Adrenal gland (tissue), 12 donors: ENCODE data around the gene CHST14. TPM values are rescaled to one million over a fixed set of nuclear protein-coding genes. Genes with fewer than 3 reads are reported as not detected.
A peak's percentile ranks its signal among the peaks of the same experiment; 100 is the strongest.

Experiments used
- DNase-seq, 7 donors: peaks; one replicate each; pipeline ENCODE4 v3.0.0-alpha.2; 2019 to 2020
- H3K27ac ChIP-seq, 5 donors: fragments of 200-600 bp; sonication (generic) in 4 of 5; 1 replicate in 3 of 5; 2 replicates in 2 of 5; pipeline versions ENCODE4 v1.5.1 to v1.8.0; 2016 to 2020; ENCODE audit warnings: mild to moderate bottlenecking in 1 of 5
- H3K27me3 ChIP-seq: fragments of 200-600 bp; 2 replicates; pipeline ENCODE4 v1.8.0; 2021
- H3K36me3 ChIP-seq, 2 donors: fragments of 200-600 bp; replicated peaks in 1 of 2; 1 replicate in 1 of 2; 2 replicates in 1 of 2; pipeline versions ENCODE4 v1.5.1 to v1.8.0; 2018 to 2022
- H3K4me1 ChIP-seq, 2 donors: fragments of 200-600 bp; replicated peaks in 1 of 2; 1 replicate in 1 of 2; 2 replicates in 1 of 2; pipeline versions ENCODE4 v1.5.1 to v1.8.0; 2018 to 2021
- H3K4me3 ChIP-seq, 4 donors: fragments of 200-600 bp; sonication (generic) in 3 of 4; one replicate each; pipeline ENCODE4 v1.5.1; 2016 to 2018
- H3K9me3 ChIP-seq, 3 donors: fragments of 200-600 bp; sonication (generic) in 1 of 3; replicated peaks in 1 of 3; 1 replicate in 2 of 3; 2 replicates in 1 of 3; pipeline versions ENCODE4 v1.5.1 to v1.8.0; 2016 to 2021
- CTCF ChIP-seq, 6 experiments: fragments of 450-650 bp in 4 of 6; fragments of 200-600 bp in 2 of 6; sonication (generic) in 1 of 6; IDR thresholded peaks; 1 replicate in 5 of 6; 2 replicates in 1 of 6; pipeline versions ENCODE4 v1.5.1 to v1.8.0; 2016 to 2021; ENCODE audit warnings: antibody characterized with exemption in 6 of 6, mild to moderate bottlenecking in 2 of 6, moderate library complexity in 1 of 6
- POLR2A ChIP-seq, 2 donors: fragments of 450-650 bp; IDR thresholded peaks; one replicate each; pipeline ENCODE4 v1.6.1; 2017; ENCODE audit warnings: antibody characterized with exemption in 2 of 2, mild to moderate bottlenecking in 2 of 2, moderate library complexity in 1 of 2
- WGBS, 4 donors: extraction: QIAGEN DNeasy Blood & Tissue Kit in 2 of 4; methylation state at CpG; one replicate each; pipeline versions ENCODE4 v1.1.5 to v1.1.7; 2013 to 2017; 5-methylcytosine and 5-hydroxymethylcytosine counted together
- intact Hi-C, 2 donors: fragments of 100-400 bp; cut with DNase I; formaldehyde crosslinking; loops; one replicate each; pipeline versions ENCODE4 v1.14.1 to v1.15.0; 2022 to 2023
- polyA plus RNA-seq, 3 donors: library from polyadenylated mRNA; stranded (reverse); fragments of 200-250 nt in 2 of 3; fragments of 350-450 nt in 1 of 3; fragmentation: Illumina TruSeq in 1 of 3; extraction: RNeasy Lipid Tissue Mini Kit (QIAGEN cat#74804) in 1 of 3; gene quantifications; one replicate each; pipeline ENCODE4 v1.2.3, GENCODE V29; 2013 to 2014
- total RNA-seq, 9 donors: library from RNA; depleted of rRNA in 4 of 9; stranded (reverse); fragments of >200 nt in 4 of 9; fragments of 120-200 nt in 1 of 9; fragmentation: NEBNext Ultra II Directional in 1 of 9; extraction: Animal tissue kit (Norgen Biotek cat#: 25700) in 1 of 9; gene quantifications; one replicate each; pipeline versions ENCODE4 v1.1.0 to v1.2.4, GENCODE V29; 2013 to 2023
- donor health status: healthy with polysubstance abuse.
- donor health status: Bipolar disorder and iron deficiency.
- donor health status: DM: yes; HTN: yes; CAD: no.
- donor health status: DM: no; HTN: no; CAD: no.
- donor health status: DM: no; HTN: no; CAD: no.
- donor health status: DM: yes; HTN: yes; CAD: no.

CHST14 gene
- total and polyA plus RNA-seq, 12 donors: 5.0 to 20.6 (median 10.0) TPM

DNA sequence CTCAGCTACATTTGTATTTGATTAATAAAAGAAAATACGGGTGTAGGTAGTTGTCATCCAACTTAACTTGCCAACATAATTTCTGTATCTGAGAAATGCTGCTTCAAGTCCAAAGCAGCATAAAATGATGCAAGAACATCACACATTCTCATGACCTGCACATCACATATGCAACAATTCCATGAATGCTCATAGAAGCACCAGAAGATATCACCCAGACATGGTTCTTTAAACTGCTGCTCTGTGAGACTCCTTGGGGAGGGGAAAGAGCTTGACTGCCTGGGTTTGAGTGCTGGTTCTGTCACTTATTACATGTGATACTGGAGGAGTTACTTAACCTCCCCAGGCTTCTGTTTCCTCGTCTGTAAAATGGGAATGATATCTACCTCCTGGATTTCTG lies 39.4 kb downstream of the CHST14 start:
- H3K4me1 ChIP-seq: peaks cover 16 to 18% of the 10 kb centered on the region in 2 donors
- no peaks in the 10 kb centered on the region for H3K36me3 ChIP-seq
- no peaks in the 10 kb centered on the region for H3K27me3 ChIP-seq
- intact Hi-C loops: no loop called here
- DNase-seq: no peak
- no peak overlapping the region for H3K4me3 ChIP-seq
- TF ChIP-seq CTCF (IDR thresholded peaks at IDR 0.05) (no peak), POLR2A (IDR thresholded peaks at IDR 0.05) (no peak)
- no peaks in the 10 kb centered on the region for H3K9me3 ChIP-seq
- 84 to 89% (median 85%) methylated on average over 2 of the region's 2 CpGs for WGBS, 4 donors
- H3K27ac ChIP-seq: no peak overlapping the region

GRCh38 chr15:40511093-40511471 lies 40.3 kb downstream of the CHST14 start:
- H3K36me3 ChIP-seq: no peaks in the 10 kb centered on the region
- TF ChIP-seq POLR2A (IDR thresholded peaks at IDR 0.05) (no peak), CTCF (IDR thresholded peaks at IDR 0.05) (no peak)
- 48 to 57% (median 51%) methylated on average over 22 of the region's 22 CpGs for WGBS, 4 donors
- peaks cover 16 to 18% of the 10 kb centered on the region in 2 donors for H3K4me1 ChIP-seq
- peak overlapping the region in 2 of 5 donors; percentile 7 to 47 for H3K27ac ChIP-seq
- H3K27me3 ChIP-seq: no peaks in the 10 kb centered on the region
- DNase-seq: peak in 2 of 7 donors; percentile 5 to 54
- intact Hi-C loops: no loop called here
- H3K9me3 ChIP-seq: no peaks in the 10 kb centered on the region
- peak overlapping the region in 2 of 4 donors; percentile 11 to 54 for H3K4me3 ChIP-seq

GRCh38 chr15:40511472-40512133 lies 40.8 kb downstream of the CHST14 start:
- no peaks in the 10 kb centered on the region for H3K9me3 ChIP-seq
- H3K4me3 ChIP-seq: peak overlapping the region in 2 of 4 donors; percentile 11 to 54
- H3K36me3 ChIP-seq: no peaks in the 10 kb centered on the region
- peak overlapping the region in 2 of 5 donors; percentile 7 to 47 for H3K27ac ChIP-seq
- WGBS, 4 donors: 1 to 4% (median 2%) methylated on average over 11 to 61 of the region's 61 CpGs
- H3K27me3 ChIP-seq: no peaks in the 10 kb centered on the region
- peak; percentile 74 to 87 (median 79) for DNase-seq
- H3K4me1 ChIP-seq: peaks cover 15 to 17% of the 10 kb centered on the region in 2 donors
- TF ChIP-seq CTCF (IDR thresholded peaks at IDR 0.05) (no peak), POLR2A (IDR thresholded peaks at IDR 0.05) (no peak)
- intact Hi-C loops: no loop called here

GRCh38 chr15:40512440-40512839 lies 41.7 kb downstream of the CHST14 start:
- H3K27ac ChIP-seq: no peak overlapping the region
- intact Hi-C loops: no loop called here
- no peak for DNase-seq
- 90 to 99% (median 93%) methylated on average over 2 of the region's 2 CpGs for whole genome bisulfite sequencing, 4 donors
- H3K9me3 ChIP-seq: no peaks in the 10 kb centered on the region
- H3K27me3 ChIP-seq: no peaks in the 10 kb centered on the region
- TF ChIP-seq CTCF (IDR thresholded peaks at IDR 0.05): no peak
- TF ChIP-seq POLR2A (IDR thresholded peaks at IDR 0.05): no peak
- no peaks in the 10 kb centered on the region for H3K36me3 ChIP-seq
- H3K4me1 ChIP-seq: peaks cover 6 to 12% of the 10 kb centered on the region in 2 donors
- H3K4me3 ChIP-seq: no peak overlapping the region
